Measurements from ENCODE around the gene CNNM1. TPM values are rescaled to one million over a fixed set of nuclear protein-coding genes. Genes with fewer than 3 reads are reported as not detected.

The CNNM1 gene
- total RNA-seq, 1 donor from 2014 or later: 2.5 TPM

DNA sequence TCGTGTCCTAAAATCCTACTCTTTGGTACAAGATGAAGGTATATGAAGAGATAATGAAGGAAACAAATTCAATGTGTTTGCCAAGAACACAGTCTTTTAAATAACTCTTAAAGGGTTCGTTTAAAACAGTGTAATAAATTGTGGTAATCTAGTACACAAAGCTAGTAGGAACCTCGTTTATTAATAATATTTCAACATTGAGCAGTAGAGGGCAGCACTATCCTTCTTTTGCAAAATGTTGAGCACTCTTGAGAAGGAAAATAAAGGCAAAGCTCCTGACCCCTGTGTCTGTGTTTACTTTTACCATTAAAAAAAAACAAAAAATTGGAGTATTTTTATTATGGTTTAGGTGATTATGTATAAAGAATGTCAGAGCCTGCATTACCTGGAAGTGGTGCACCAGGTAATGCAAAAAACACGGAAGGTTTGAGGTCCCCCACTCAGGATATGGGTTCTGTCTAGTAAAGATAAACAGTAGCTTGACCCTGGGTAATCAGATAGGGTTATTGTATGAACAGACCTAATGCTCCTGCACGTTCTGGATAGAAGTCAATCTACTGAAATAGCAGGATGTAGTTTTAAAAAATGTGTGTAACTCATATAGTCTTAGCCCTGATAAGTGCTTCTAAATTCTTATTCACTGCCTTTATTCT, 107.0 kb downstream of the CNNM1 start:
- no peaks in the 10 kb centered on the region for H3K36me3 ChIP-seq (ENCODE audit: insufficient read depth, low read length)
- H2AFZ ChIP-seq (ENCODE audit: low read depth, low read length): no peak overlapping the region
- Mint-ChIP-seq H3K36me3 (ENCODE audit: low read depth, unreplicated experiment) (no peaks in the 10 kb centered on the region), H3K27ac (ENCODE audit: unreplicated experiment) (no peak overlapping the region), H3K9me3 (ENCODE audit: unreplicated experiment) (no peaks in the 10 kb centered on the region), H3K4me1 (ENCODE audit: low read depth, unreplicated experiment) (no peaks in the 10 kb centered on the region), H3K27me3 (ENCODE audit: low read depth, unreplicated experiment) (no peaks in the 10 kb centered on the region), H3K4me3 (ENCODE audit: unreplicated experiment) (no peak overlapping the region)
- H3K9me3 ChIP-seq (ENCODE audit: insufficient read depth, low read depth, low read length): no peaks in the 10 kb centered on the region
- peaks cover 16% of the 10 kb centered on the region for H3K79me2 ChIP-seq (ENCODE audit: insufficient read depth, low read length)
- peak; percentile 34 for FAIRE-seq
- TF ChIP-seq, protein P1, sequence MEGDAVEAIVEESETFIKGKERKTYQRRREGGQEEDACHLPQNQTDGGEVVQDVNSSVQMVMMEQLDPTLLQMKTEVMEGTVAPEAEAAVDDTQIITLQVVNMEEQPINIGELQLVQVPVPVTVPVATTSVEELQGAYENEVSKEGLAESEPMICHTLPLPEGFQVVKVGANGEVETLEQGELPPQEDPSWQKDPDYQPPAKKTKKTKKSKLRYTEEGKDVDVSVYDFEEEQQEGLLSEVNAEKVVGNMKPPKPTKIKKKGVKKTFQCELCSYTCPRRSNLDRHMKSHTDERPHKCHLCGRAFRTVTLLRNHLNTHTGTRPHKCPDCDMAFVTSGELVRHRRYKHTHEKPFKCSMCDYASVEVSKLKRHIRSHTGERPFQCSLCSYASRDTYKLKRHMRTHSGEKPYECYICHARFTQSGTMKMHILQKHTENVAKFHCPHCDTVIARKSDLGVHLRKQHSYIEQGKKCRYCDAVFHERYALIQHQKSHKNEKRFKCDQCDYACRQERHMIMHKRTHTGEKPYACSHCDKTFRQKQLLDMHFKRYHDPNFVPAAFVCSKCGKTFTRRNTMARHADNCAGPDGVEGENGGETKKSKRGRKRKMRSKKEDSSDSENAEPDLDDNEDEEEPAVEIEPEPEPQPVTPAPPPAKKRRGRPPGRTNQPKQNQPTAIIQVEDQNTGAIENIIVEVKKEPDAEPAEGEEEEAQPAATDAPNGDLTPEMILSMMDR (IDR thresholded peaks at IDR 0.05; ENCODE audit: insufficient read depth, low read depth, low read length): peak; percentile 61
- no peak for TF ChIP-seq EZH2 (IDR thresholded peaks at IDR 0.05; ENCODE audit: insufficient read depth, low read length)
- H3K27ac ChIP-seq (ENCODE audit: low read depth, low read length): no peak overlapping the region
- peaks cover 4% of the 10 kb centered on the region for H4K20me1 ChIP-seq (ENCODE audit: insufficient read depth, low read length)
- no peaks in the 10 kb centered on the region for H3K27me3 ChIP-seq (ENCODE audit: insufficient read depth, low read length)
- H3K4me1 ChIP-seq (ENCODE audit: insufficient read depth, low read length): peaks cover 4% of the 10 kb centered on the region
- DNase-seq (ENCODE audit: low read depth): no peak
- no peak overlapping the region for H3K4me2 ChIP-seq (ENCODE audit: low read length)
- no peak overlapping the region for H3K4me3 ChIP-seq (ENCODE audit: insufficient read depth, low read depth, low read length)
- H3K9ac ChIP-seq (ENCODE audit: low read length): no peak overlapping the region

- Histone ChIP-seq H2AFZ (ENCODE audit: low read depth, low read length) (no peak overlapping the region), H4K20me1 (ENCODE audit: insufficient read depth, low read length) (peaks cover 4% of the 10 kb centered on the region), H3K9ac (ENCODE audit: low read length) (no peak overlapping the region), H3K27ac (ENCODE audit: low read depth, low read length) (no peak overlapping the region), H3K9me3 (ENCODE audit: insufficient read depth, low read depth, low read length) (no peaks in the 10 kb centered on the region), H3K36me3 (ENCODE audit: insufficient read depth, low read length) (no peaks in the 10 kb centered on the region), H3K4me1 (ENCODE audit: insufficient read depth, low read length) (no peaks in the 10 kb centered on the region), H3K4me3 (ENCODE audit: insufficient read depth, low read depth, low read length) (no peak overlapping the region), H3K27me3 (ENCODE audit: insufficient read depth, low read length) (no peaks in the 10 kb centered on the region), H3K79me2 (ENCODE audit: insufficient read depth, low read length) (no peaks in the 10 kb centered on the region), H3K4me2 (ENCODE audit: low read length) (no peak overlapping the region)
- H3K27ac Mint-ChIP-seq (ENCODE audit: unreplicated experiment): no peak overlapping the region
- H3K27me3 Mint-ChIP-seq (ENCODE audit: low read depth, unreplicated experiment): no peaks in the 10 kb centered on the region
- no peaks in the 10 kb centered on the region for H3K36me3 Mint-ChIP-seq (ENCODE audit: low read depth, unreplicated experiment)
- H3K9me3 Mint-ChIP-seq (ENCODE audit: unreplicated experiment): no peaks in the 10 kb centered on the region
- FAIRE-seq (no peak), DNase-seq (ENCODE audit: low read depth) (no peak)
- H3K4me3 Mint-ChIP-seq (ENCODE audit: unreplicated experiment): no peak overlapping the region
- no peak for TF ChIP-seq EZH2 (IDR thresholded peaks at IDR 0.05; ENCODE audit: insufficient read depth, low read length)
- TF ChIP-seq, protein P1 (IDR thresholded peaks at IDR 0.05; ENCODE audit: insufficient read depth, low read depth, low read length): no peak
- no peaks in the 10 kb centered on the region for H3K4me1 Mint-ChIP-seq (ENCODE audit: low read depth, unreplicated experiment)
These were observed 109.7 kb downstream of the CNNM1 start for GRCh38 chr10:99438890-99439289.

DNA sequence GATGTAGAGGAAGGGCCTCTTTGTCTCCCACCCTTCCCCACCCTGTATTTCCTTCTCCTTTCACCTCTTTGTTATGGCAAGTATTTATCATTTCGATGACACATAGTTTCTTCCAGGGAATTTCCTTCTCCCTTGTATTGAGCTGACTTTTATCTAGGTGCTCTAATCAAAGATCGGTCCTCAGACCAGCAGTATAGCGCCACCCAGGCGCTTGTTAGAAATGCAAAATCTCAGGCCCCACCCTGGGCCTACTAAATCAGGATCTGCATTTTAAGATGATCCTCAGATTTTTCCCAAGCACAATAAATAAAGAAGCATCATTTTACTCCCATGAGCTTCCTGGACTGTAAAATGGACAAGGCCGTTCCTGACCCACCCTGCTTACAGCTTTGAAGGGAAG, 113.2 kb downstream of the CNNM1 start:
- FAIRE-seq (no peak), DNase-seq (ENCODE audit: low read depth) (no peak)
- H3K4me2 ChIP-seq (ENCODE audit: low read length): no peak overlapping the region
- H2AFZ ChIP-seq (ENCODE audit: low read depth, low read length): no peak overlapping the region
- no peaks in the 10 kb centered on the region for H3K4me1 ChIP-seq (ENCODE audit: insufficient read depth, low read length)
- Mint-ChIP-seq H3K4me3 (ENCODE audit: unreplicated experiment) (no peak overlapping the region), H3K27ac (ENCODE audit: unreplicated experiment) (no peak overlapping the region), H3K4me1 (ENCODE audit: low read depth, unreplicated experiment) (no peaks in the 10 kb centered on the region), H3K9me3 (ENCODE audit: unreplicated experiment) (no peaks in the 10 kb centered on the region), H3K27me3 (ENCODE audit: low read depth, unreplicated experiment) (peaks cover 1% of the 10 kb centered on the region), H3K36me3 (ENCODE audit: low read depth, unreplicated experiment) (no peaks in the 10 kb centered on the region)
- H3K4me3 ChIP-seq (ENCODE audit: insufficient read depth, low read depth, low read length): no peak overlapping the region
- no peaks in the 10 kb centered on the region for H3K36me3 ChIP-seq (ENCODE audit: insufficient read depth, low read length)
- H3K9me3 ChIP-seq (ENCODE audit: insufficient read depth, low read depth, low read length): no peaks in the 10 kb centered on the region
- H3K79me2 ChIP-seq (ENCODE audit: insufficient read depth, low read length): no peaks in the 10 kb centered on the region
- no peak for TF ChIP-seq EZH2 (IDR thresholded peaks at IDR 0.05; ENCODE audit: insufficient read depth, low read length)
- TF ChIP-seq, protein P1 (IDR thresholded peaks at IDR 0.05; ENCODE audit: insufficient read depth, low read depth, low read length): no peak
- H3K27me3 ChIP-seq (ENCODE audit: insufficient read depth, low read length): no peaks in the 10 kb centered on the region
- H4K20me1 ChIP-seq (ENCODE audit: insufficient read depth, low read length): no peaks in the 10 kb centered on the region
- H3K27ac ChIP-seq (ENCODE audit: low read depth, low read length): no peak overlapping the region
- H3K9ac ChIP-seq (ENCODE audit: low read length): no peak overlapping the region

All from astrocyte (in vitro differentiated cells and primary cell).